GM18868 (cell line): ENCODE results near the gene BBS5.
A peak's percentile ranks its signal among the peaks of the same experiment; 100 is the strongest.
"Not testable (repeated sequence)": the region's sequence is repeated elsewhere in the genome, so short reads cannot be mapped to it uniquely, and the experiment has no call there.

ENCODE experiments used
- ATAC-seq: cut with Tn5 transposase; IDR thresholded peaks from one replicate; pipeline ENCODE4 v1.9.1; 2021; ENCODE audit warnings: mild to moderate bottlenecking, moderate library complexity; ENCODE audit not compliant: unreplicated experiment

The BBS5 gene

DNA sequence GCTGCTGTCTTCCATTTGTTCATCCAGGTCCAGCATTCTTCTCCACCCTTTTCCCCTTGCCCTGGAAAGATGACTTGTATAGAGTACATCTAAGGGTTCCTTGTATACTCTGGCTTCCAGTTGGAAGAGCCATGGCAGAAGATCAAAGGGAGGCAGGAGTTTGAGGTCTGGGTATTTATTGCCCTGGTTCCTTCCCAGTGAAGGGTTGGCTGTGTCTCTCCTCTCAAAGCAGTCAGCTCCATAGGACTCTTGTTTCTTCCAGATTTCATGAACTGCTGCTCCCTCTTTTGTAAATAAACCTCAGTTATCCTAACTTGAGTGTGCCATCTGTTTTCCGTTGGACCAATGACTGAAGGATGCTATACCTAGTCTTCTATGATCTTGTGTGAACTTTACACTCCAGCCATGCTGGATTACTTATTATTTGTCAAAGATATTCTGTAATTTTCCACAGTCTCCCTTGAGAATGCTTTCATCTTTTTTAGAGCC is 6.4 kb downstream of the BBS5 start:
- ATAC-seq: no peak

DNA sequence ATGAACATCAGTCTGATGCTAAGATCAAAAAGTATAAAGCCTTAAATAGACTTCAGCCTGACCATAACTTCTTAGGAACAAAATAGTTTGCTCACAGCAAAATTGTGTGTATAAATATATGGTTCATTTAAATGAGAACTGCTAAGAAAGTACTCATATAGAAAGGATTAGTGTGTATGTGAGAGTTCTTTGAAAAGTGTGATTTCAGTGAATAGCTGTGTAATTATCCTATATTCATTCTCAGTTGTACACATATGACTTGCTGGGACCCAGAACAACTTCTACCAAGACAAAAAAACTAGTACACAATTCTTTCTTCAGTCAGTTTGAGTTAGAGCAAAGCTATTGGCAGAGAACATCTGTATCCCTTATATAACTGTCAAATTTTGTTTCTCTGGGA is 7.2 kb downstream of the BBS5 start:
- ATAC-seq: no peak

DNA sequence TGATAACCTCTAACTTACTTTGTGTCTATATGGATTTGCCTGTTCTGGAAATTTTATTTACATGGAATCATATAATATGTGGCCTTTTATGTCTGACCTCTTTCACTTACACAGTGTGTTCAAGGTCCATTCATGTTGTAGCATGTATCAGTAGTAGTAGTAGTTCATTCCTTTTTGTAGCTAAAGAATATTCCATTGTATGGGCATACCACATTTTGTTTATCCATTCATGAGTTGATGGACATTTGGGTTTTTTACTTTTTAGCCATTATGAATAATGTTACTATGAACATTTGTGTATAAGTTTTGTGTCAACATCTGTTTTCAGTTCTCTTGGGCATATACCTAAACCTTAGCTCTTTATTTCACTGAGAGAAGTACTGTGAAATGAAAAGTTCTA is 11.5 kb downstream of the BBS5 start:
- ATAC-seq: no peak

DNA sequence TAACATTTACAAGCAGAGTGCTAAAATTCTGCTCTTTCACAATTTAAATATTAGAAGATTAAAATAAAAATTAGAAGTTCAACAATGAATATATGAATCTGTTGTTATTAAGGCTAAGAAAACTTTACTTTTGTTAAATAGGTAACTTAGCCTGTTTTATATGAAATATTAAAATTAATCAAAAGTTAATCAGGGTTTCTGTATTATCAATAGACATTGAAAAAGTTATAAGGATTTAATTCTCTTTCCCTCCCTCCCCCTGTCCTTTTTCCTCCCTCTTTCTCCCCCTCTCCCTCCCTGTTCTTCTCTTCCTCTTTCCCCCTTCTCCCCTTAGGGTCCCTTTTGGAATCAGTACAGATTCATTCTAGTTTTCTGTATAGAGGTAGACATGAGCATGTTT is 12.1 kb downstream of the BBS5 start:
- no peak for ATAC-seq

DNA sequence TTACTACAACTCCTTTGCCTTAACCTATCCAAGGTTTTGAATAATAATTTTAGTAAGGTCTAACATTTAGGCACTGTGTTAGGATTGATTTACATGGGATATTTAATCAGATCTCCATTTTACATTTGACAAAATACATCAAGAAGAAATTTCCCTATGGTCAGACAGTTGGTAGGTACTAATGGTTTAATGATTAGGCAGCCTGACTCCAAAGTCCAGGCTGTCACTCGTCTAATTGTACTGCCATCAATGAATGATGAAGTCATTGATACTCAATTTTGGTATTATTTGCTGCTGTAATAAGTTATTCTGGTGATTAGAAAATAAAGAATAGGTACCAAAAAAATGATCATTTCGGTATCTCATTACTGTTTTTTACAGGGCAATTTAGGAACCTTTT is 14.1 kb downstream of the BBS5 start:
- no peak for ATAC-seq

DNA sequence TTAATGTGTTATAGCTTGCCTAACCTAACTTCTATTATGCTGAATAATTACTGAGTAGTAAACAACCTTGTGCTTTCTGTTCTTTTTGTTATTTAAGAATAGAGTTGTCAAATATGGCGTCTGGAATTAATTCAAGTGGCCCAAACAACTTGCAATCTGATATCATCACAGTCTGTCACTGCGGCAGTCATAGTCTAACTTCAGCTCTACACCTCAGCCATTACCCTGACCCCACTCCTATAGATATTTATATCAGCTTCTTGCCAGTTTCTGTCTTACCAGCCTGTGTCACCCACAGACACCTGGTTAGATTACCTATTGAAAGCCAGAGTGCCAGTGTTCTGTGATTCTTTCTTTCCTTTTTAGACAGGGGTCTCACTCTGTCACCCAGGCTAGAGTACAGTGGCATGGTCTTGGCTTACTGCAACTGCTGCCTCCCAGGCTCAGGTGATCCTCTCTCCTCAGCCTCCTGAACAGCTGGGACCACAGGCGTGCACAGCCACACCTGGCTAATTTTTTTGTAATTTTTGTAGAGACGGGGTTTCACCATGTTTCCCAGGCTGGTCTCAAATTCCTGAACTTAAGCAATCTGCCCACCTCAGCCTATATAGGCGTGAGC is 16.1 kb downstream of the BBS5 start:
- no peak for ATAC-seq

DNA sequence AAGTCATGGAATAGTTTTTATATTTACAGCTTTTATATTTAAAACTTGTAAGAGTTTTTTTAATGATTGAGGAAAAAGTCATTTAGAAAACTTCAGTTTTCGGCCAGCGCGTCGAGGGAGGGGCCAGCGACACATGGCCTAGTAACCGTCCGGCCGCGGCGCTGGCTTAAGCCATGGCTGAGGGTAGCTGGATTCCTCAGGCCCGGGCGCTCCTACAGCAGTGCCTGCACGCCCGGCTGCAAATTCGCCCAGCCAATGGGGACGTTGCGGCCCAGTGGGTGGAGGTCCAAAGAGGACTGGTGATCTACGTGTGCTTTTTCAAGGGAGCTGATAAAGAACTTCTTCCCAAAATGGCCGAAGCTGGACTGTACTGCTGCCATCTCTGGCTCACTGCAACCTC is 25.4 kb downstream of the BBS5 start:
- no peak for ATAC-seq

DNA sequence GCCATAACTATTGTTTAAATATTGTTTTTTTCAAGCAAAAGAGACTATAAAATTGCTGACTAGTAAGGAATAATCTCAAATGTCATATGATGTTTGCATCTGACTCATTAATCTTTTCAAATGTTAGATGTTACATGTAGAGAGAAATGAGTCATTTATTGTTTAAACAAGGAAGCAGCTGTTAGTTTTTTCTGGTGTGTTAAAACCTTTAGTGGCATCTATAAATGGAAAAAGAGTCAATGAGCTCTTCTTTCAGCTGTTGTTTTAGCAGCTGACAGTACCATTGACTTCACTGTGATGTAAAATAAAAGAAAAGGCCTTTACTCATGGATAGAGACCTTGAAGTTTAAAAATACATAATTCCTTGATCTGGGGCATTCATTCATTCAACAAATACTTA is 28.4 kb downstream of the BBS5 start:
- no peak for ATAC-seq

DNA sequence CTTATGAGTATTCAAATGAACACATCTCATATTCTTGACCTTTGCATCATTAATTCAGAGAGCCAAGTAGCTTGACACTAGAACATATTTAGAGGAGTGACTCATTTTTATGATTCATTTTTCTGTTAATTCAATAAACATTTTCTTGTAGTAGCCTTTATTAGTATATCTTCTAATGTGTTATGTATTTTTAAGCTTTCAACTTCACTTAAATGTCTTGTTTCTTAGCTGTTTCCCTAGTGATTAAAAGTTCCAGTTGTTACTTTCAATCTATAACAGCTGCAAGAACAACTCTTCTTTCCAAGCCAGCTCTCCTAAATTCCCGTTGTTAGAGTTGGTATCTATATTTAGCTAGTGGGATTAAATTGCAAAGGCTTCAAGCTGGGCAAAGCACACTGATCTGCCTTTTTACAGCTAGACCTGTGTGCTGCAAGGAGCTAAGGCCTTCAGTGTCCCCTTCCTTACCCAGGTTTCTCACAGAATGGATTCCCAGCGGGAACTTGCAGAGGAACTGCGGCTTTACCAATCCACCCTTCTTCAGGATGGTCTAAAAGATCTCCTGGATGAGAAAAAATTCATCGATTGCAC is 30.1 kb downstream of the BBS5 start, which contains the start of gene KLHL41:
Gene KLHL41, plus strand, starts transcription at position 405 of the 588 bp plus-strand sequence. Its CDS starts 77 bp downstream, at position 482.
- ATAC-seq: no peak

DNA sequence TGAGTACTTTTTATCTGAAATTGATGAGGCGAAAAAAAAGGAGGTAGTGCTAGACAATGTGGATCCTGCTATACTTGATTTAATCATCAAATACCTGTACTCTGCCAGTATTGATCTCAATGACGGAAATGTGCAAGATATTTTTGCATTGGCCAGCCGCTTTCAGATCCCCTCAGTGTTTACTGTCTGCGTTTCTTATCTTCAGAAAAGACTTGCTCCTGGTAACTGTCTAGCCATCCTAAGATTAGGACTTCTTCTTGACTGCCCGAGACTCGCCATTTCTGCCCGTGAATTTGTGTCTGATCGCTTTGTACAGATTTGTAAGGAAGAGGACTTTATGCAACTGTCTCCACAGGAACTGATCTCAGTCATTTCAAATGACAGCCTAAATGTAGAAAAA is 30.7 kb downstream of the BBS5 start:
- ATAC-seq: no peak

DNA sequence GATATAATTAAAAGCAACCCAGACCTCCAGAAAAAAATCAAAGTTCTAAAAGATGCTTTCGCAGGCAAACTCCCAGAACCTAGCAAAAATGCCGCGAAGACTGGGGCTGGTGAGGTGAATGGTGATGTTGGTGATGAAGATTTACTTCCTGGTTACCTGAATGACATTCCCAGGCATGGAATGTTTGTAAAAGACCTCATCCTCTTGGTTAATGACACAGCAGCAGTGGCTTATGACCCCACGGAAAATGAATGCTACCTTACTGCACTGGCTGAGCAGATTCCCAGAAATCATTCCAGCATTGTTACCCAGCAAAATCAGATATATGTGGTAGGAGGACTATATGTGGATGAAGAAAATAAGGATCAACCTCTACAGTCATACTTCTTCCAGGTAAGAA is 31.2 kb downstream of the BBS5 start:
- ATAC-seq: no peak

DNA sequence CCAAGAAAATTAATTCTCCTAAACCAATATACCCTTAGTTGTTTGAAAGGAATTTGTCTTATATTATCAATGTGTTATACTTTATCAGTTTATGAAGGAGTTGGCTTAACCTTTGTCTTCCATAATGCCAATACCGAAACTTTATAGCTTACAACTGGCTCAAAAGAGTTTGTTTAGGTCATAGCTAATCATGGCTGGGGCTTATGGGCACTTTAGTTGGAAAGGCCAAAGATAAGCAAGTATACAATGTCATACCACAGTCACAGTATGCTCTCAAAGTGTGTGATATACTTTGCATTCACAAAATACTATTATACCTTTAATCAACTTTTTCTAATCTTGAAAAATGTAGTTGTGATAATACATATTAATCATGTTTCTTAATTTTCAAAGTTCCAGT is 32.5 kb downstream of the BBS5 start:
- no peak for ATAC-seq

DNA sequence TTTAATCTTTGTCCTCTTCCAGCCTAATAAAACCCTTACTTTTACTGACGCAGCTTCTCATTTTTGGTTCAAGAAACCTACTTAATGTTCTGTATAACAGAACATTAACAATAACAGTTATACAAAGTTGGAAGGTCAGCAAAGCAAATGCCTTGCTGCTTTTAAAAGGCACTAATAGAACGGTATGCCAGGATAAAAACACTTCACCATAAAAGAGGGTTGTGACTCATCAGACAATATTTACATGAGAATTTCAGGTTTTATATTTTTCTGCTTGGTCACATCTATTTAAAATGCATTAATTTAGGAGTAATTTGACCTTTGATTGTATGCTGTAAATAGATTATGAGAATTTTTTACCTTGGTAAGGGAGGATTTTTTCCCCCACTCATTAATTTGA is 33.2 kb downstream of the BBS5 start:
- ATAC-seq: no peak

DNA sequence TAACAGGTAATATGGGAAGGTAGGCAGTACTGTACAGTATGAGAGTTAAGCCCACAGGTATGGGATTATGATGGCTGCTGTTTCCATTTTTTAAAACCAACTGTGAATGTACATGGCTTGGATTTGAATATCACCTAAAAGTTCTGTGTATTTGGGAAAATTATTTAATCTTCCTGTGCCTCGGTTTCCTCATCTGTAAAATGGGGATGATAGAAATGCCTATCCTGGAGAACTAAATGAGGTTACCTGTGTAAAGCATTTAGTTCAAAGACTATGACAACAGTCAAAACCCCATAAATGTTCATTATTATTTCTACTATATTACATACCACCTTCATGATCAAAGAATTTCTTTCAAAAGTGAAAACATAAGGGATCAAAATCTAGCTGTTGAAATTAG is 33.8 kb downstream of the BBS5 start:
- no peak for ATAC-seq

DNA sequence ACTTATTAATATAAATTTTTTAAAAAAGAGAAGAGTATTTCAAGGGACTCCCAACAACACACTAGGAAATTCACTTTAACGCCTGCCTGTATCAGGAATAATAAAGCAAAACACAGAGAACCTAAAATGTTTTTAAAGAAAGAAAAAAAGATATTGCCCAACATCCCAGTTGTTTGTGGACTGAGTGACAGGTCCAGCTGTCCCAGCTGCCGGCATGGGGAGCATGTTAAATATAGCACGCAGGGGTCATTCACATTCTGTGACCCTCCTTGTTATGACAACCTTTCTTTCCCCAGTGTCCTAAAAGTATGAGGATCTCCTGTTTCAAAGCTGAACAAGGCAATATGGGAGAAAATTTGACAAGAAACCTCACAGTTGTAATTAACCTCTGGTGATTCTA is 34.6 kb downstream of the BBS5 start:
- ATAC-seq: no peak

DNA sequence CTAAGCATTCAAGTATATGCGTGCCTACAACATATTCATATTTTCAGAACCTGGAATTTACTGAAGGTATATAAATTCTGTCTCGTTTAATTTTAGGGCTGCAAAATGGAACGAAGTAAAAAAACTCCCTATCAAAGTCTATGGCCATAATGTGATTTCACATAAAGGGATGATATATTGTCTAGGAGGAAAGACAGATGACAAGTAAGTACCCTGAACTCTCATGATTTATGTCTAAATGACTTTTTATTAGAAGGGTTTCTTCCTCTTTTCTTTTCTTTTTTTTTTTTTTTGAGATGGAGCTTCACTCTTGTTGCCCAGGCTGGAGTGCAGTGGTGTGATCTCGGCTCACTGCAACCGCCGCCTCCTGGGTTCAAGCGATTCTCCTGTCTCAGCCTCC is 35.5 kb downstream of the BBS5 start:
- ATAC-seq: not testable (repeated sequence)

DNA sequence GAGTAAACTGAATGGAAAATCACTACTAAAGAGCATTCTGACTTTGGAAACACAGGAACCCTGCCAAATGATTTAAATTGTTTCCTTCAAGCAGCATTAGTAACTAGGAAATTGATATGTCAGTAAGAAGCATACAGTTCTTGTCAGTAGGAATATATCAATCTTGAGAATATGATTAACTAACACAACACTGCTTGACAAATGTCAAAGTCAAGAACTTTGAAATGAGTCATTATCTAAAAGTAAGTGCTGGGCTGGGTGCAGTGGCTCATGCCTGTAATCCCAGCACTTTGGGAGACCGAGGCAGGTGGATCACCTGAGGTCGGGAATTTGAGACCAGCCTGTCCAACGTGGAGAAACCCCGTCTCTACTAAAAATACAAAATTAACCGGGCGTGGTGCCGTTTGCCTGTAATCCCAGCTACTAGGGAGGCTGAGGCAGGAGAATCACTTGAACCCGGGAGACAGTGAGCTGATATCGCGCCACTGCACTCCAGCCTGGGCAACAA is 37.2 kb downstream of the BBS5 start:
- not testable (repeated sequence) for ATAC-seq

DNA sequence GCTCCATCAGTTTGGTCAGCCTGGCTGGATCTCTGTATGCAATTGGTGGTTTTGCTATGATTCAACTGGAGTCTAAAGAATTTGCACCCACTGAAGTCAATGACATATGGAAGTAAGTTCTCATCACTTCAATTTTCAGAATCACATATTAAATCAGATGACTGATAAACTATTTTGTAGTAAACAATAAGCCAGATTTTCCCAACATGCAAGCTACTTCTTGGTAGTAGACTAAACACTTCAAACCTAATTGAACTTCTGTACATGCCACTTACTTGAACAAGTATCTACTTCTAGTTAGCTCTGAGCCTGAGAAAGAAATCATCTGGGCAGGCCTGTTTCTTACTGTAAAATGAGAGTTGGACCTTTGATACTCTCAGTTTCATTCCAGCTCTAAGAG is 41.6 kb downstream of the BBS5 start:
- no peak for ATAC-seq

DNA sequence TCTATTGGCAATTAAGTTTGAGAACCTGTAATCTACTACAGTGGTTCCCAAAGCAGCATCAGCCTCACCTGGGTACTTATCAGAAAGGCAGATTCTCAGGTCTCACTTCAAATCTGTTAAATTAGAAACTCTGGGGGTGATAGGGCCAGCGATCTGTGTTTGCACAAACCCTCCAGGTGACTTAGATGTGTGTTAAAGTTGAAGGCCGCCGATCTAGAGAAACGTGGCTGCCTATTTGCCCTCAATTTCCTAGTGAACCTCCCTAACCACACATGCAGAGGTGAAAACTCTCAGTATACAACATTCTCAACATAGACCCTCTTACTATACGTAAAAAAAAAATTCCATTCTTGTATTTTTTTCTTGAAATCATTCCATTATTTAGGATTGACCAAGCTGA is 44.4 kb downstream of the BBS5 start:
- ATAC-seq: no peak

DNA sequence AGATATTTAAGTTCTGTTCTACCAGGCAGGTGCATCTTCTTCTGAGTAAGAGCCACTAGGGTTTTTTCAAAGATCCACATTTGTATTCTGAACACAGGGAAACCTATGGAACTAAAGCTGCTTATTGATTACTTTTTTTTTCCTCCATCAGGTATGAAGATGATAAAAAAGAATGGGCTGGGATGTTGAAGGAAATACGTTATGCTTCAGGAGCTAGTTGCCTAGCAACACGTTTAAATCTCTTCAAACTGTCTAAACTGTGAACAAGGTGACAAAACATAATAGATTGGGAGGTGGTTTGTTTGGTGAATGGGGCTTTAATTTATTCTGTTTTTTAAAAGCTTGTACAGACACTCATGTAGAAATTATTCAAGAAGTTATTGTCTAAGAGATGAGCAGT is 46.1 kb downstream of the BBS5 start:
- no peak for ATAC-seq

DNA sequence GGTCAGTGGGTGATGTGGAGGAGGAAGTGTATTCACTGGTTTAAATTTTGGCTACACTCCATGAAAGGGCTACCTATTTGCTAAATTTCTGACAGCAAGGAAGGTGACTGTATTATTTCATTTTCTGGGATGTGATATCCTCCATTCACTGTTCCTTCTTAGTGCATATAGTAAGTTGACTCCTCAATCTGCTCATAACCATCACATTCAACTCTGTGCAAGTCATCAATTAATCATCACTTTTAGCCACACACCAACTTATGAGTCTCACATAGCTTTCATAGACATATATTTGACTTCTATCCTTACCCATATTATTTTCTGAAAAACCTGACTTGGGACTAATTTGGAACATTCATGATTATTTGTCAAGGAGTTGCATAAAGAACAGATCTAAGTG is 47.2 kb downstream of the BBS5 start:
- no peak for ATAC-seq

DNA sequence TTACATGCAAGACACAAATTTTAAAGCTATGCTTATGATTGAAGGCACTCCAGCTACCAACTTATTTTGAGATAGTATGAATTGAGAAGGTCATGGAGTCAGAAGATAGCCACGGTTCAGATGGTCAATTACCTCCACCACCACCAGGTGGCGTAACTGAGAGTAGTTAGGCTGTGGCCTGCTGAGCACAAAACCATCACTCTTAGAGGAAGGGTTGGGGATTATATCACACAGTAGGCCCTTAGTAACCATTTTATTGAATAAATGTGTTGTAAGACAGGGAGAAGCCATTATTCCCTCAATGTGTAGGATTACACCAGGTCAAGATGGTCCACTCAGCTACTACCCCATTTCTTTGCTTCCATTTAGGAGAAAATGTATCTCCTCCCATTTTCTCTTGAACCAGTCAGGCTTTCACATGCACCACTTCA is 49.0 kb downstream of the BBS5 start:
- peak; percentile 86 for ATAC-seq

DNA sequence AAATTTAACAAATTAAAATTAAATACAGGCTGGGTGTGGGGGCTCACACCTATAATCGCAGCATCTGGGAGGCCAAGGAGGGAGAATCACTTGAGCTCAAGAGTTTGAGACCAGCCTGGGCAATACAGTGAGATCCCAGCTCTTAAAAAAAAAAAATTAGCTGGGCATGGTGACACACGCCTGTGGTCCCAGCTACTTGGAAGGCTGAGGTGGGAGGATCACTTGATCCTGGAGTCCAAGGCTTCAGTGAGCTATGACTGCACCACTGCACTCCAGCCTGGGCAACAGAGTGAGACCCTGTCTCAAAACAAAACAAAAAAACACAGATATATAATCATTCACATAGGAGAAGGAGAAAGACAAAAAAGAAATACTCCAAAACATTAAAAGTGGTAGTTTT is 60.2 kb downstream of the BBS5 start:
- ATAC-seq: not testable (repeated sequence)
